ENCODE data around the gene DAPK1. TPM values are rescaled to one million over a fixed set of nuclear protein-coding genes. Genes with fewer than 3 reads are reported as not detected.

The DAPK1 gene
- total and polyA plus RNA-seq, 10 of the 15 experiments (the other 5 are each of a cell fraction or from before 2014, with no cell fraction given) = 8.2 to 94.7 (median 51.6) TPM

- no peak for FAIRE-seq
- Histone ChIP-seq H3K79me2 (ENCODE audit: control insufficient read depth, insufficient read depth, low read length) (peaks cover 4% of the 10 kb centered on the region), H3K4me1 (ENCODE audit: control insufficient read depth, insufficient read depth, low read length) (peaks cover 38% of the 10 kb centered on the region), H3K36me3 (ENCODE audit: control insufficient read depth in 2 of 2, insufficient read depth in 2 of 2, low read length in 1 of 2) (peaks cover 0 to 3% of the 10 kb centered on the region in 2 experiments; a peak in 2 of 4 replicates), H3K4me3 (no peak overlapping the region), H4K20me1 (ENCODE audit: control insufficient read depth, insufficient read depth) (no peaks in the 10 kb centered on the region), H2AFZ (ENCODE audit: control insufficient read depth, low read depth, low read length) (no peak overlapping the region), H3K27ac (ENCODE audit: control insufficient read depth, insufficient read depth) (no peak overlapping the region), H3K27me3 (replicated peaks in 1 of 2; ENCODE audit: control insufficient read depth in 2 of 2, insufficient read depth in 2 of 2, low read length in 1 of 2) (no peaks in the 10 kb centered on the region), H3K4me2 (ENCODE audit: control insufficient read depth, insufficient read depth) (peak overlapping the region; percentile 21; the same call in 1 of the 2 replicates), H3K9me3 (replicated peaks; ENCODE audit: control insufficient read depth, insufficient read depth, low read length) (no peaks in the 10 kb centered on the region; the same call in 2 of the 3 replicates), H3K9ac (ENCODE audit: control insufficient read depth, insufficient read depth, low read length) (no peak overlapping the region)
- no TSS peak for BruUV-seq (replicated peaks)
- 38% methylated on average over 3 of the region's 3 CpGs for WGBS (ENCODE audit: insufficient coverage, insufficient replicate concordance, low lambda C conversion rate, missing lambda C conversion rate)
- SMC1A ChIA-PET (ENCODE audit: uncharacterized antibody, unreplicated experiment) = interaction anchor here (1.1 to 4.1 kb wide), 6 partner anchors 8 to 106 kb away, joined by 3 to 15 read pairs (median 4); no protein-coding TSS in a partner anchor
- intact Hi-C loops (cut with micrococcal nuclease; ENCODE audit: unreplicated experiment) (no loop called here), in situ Hi-C loops (cut with MboI) (no loop called here)
- POLR2A ChIA-PET = interaction anchor here (1.3 kb wide), 1 partner anchor 13 kb away, joined by 3 read pairs; no protein-coding TSS in a partner anchor
- no peak for DNase-seq (ENCODE audit: low read depth, low spot score)
- ATAC-seq = peak; percentile 17
- TF ChIP-seq FOXM1 (IDR thresholded peaks at IDR 0.05; ENCODE audit: low read depth, low read length) = no peak
- TF ChIP-seq RUNX3 (IDR thresholded peaks at IDR 0.05; ENCODE audit: low read length) = peak; percentile 52; the same call in 1 of the 2 replicates
- 0 out of 2 replicates have a peak, but pooled peaks have one; percentile 4 for TF ChIP-seq MEF2A (IDR thresholded peaks at IDR 0.05; ENCODE audit: insufficient read depth, low read depth, low read length)
- TF ChIP-seq CHD2 (IDR thresholded peaks at IDR 0.05; ENCODE audit: borderline replicate concordance, low read depth, low read length) = no peak
- peak; percentile 48; the same call in 1 of the 2 replicates for TF ChIP-seq EED (IDR thresholded peaks at IDR 0.05; ENCODE audit: low read depth)
- TF ChIP-seq CBFB (IDR thresholded peaks at IDR 0.05; ENCODE audit: low read depth) = 0 out of 2 replicates have a peak, but pooled peaks have one; percentile 35
- TF ChIP-seq ZNF622 (IDR thresholded peaks at IDR 0.05) = no peak
- RAD21 ChIA-PET (ENCODE audit: unreplicated experiment) = interaction anchor here (0.8 to 1.8 kb wide), 3 partner anchors 15 to 149 kb away, joined by 3 to 6 read pairs (median 4); no protein-coding TSS in a partner anchor
- CTCF ChIA-PET = interaction anchor here (1.4 kb wide), 1 partner anchor 26 kb away, joined by 3 read pairs; no protein-coding TSS in a partner anchor
Observed at GRCh38 chr9:87513880-87514535, 16.3 kb downstream of the DAPK1 start.
